ENCODE data around the gene CACNA1B.
"Not testable (repeated sequence)": the region's sequence is repeated elsewhere in the genome, so short reads cannot be mapped to it uniquely, and the experiment has no call there.

GRCh38 chr9:138140980-138141379, 263.4 kb downstream of the CACNA1B start:
- TF ChIP-seq CTCF (IDR thresholded peaks at IDR 0.05); POLR2A (IDR thresholded peaks at IDR 0.05); POLR2AphosphoS5 (IDR thresholded peaks at IDR 0.05; ENCODE audit: insufficient read depth in 1 of 2, low read depth in 1 of 2): not testable (repeated sequence)

All from vagina (tissue), 2 donors.